Measurements from ENCODE around the gene ZMYND10. TPM values are rescaled to one million over a fixed set of nuclear protein-coding genes. Genes with fewer than 3 reads are reported as not detected.

ZMYND10 gene
- total RNA-seq, 4 donors from 2014 or later, result 0.30 to 1.7 (median 1.3) TPM; not detected in 1

DNA sequence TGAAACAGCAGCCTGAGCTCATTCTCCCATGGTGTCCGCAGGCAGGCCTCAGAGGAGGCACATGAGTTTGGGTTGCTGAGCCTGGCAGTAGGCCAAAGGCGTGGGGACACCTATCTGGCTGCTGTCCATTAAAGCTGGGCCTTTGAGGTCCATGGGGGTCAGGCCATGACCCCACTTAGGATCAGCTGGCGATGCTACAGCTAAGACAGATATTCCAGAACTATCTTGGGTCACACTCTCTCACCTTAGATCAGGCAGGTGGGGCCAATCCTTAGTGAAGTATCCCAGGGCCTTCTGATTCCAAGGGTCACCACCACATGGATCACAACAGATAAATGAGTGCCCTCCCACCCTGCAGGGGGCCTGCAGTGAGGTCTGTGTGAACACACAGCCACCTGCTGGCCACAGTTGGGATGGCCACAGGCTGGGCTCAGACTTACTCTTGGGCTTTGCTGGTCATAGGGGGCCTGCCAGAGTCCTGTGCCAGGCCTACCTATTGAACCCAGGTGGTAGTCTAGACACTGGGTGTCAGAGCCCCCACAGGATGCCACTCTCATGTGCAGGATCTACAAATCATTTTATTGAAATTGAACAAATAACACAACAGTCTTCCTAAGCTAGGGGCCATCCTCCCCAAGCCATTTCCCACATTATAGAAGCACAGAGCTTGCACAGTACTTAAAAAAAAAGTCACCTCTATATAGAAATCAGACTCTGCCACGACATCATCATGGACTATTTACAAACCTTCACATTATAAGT is 21.0 kb downstream of the ZMYND10 start:
- DNase-seq (ENCODE audit: low spot score in 2 of 2), result peak; percentile 59 to 79
- H3K27me3 ChIP-seq, result no peaks in the 10 kb centered on the region
- H3K4me1 ChIP-seq, result peaks cover 0 to 83% (median 41%) of the 10 kb centered on the region in 4 donors
- no peaks in the 10 kb centered on the region for H3K9me3 ChIP-seq
- H3K36me3 ChIP-seq, result peaks cover 0 to 29% (median 0%) of the 10 kb centered on the region in 3 donors
- WGBS, 2 donors, result 19 to 22% methylated on average over 3 to 4 of the region's 4 CpGs
- peak overlapping the region; percentile 72 to 99 (median 92) for H3K27ac ChIP-seq
- no peak overlapping the region for H3K4me3 ChIP-seq
- TF ChIP-seq, protein P1, sequence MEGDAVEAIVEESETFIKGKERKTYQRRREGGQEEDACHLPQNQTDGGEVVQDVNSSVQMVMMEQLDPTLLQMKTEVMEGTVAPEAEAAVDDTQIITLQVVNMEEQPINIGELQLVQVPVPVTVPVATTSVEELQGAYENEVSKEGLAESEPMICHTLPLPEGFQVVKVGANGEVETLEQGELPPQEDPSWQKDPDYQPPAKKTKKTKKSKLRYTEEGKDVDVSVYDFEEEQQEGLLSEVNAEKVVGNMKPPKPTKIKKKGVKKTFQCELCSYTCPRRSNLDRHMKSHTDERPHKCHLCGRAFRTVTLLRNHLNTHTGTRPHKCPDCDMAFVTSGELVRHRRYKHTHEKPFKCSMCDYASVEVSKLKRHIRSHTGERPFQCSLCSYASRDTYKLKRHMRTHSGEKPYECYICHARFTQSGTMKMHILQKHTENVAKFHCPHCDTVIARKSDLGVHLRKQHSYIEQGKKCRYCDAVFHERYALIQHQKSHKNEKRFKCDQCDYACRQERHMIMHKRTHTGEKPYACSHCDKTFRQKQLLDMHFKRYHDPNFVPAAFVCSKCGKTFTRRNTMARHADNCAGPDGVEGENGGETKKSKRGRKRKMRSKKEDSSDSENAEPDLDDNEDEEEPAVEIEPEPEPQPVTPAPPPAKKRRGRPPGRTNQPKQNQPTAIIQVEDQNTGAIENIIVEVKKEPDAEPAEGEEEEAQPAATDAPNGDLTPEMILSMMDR (IDR thresholded peaks at IDR 0.05), result peak; percentile 69 to 89 (median 80)
- no peak for TF ChIP-seq POLR2A (IDR thresholded peaks at IDR 0.05)

DNA sequence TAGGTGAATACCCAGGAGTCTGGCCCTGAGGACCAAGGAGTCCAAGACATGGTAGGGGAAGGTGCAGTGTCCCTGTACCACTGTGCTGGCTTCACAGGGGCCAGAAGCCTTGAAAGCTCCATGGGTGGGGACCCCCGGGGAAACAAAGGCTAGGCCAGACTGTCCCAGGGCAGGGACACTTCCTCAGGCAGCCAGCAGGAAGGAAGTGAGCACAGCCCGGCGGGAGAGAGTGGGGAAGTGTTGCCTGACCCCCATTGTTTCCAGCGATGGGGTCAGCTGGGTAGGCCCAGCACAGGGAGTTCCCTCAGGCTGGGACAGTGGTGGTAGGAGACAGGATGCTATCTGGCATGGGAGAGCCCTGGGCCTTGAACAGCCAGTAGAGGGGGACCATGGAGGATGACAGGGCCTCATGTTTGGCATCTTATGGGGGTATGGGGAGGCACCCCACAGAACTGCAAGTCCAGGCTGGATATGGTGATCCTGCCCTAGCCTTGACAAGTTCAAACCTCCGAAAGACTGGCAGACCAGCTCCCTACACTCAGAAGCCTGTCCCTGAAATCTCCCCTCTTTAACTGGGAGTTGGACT is 21.8 kb downstream of the ZMYND10 start:
- TF ChIP-seq POLR2A (IDR thresholded peaks at IDR 0.05), result no peak
- TF ChIP-seq, protein P1 (IDR thresholded peaks at IDR 0.05), result peak in 2 of 5 experiments; percentile 8 to 31
- peak in 1 of 2 donors; percentile 53 for TF ChIP-seq EP300 (IDR thresholded peaks at IDR 0.05)
- Histone ChIP-seq H3K27me3 (no peaks in the 10 kb centered on the region), H3K9me3 (no peaks in the 10 kb centered on the region), H3K4me1 (peaks cover 0 to 86% (median 47%) of the 10 kb centered on the region in 4 donors), H3K4me3 (no peak overlapping the region), H3K27ac (peak overlapping the region; percentile 72 to 99 (median 92)), H3K36me3 (peaks cover 0 to 32% (median 0%) of the 10 kb centered on the region in 3 donors)
- 29 to 34% methylated on average over 5 of the region's 5 CpGs for WGBS, 2 donors
- no peak for DNase-seq (ENCODE audit: low spot score in 2 of 2)

DNA sequence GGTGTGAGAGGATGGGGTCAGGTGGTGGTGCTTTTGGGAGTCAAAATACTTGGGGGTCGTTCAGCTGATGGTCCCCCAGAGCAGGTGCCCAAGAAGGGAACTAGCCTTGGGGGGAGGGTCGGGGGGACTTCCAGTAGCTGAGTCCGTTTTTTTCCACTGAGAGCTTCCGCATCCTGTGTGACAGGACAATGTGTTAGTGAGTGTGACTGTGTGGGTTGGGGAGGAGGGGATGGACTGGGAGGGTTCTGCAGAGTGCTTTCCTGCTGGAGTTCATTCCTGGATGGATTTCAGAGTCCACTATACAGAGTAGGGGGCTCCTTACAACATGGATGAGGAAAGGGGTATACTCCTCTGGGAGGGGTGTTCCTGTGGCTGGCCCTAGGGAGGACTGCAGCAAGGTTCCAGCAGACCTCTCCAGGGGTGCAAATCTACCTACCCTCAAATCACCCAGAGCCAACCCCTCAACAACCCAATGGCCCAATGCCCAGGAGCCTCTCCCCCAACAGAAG is 22.4 kb downstream of the ZMYND10 start:
- no peaks in the 10 kb centered on the region for H3K9me3 ChIP-seq
- TF ChIP-seq EP300 (IDR thresholded peaks at IDR 0.05) (no peak), POLR2A (IDR thresholded peaks at IDR 0.05) (no peak)
- TF ChIP-seq, protein P1 (IDR thresholded peaks at IDR 0.05), result no peak
- H3K4me1 ChIP-seq, result peaks cover 0 to 86% (median 48%) of the 10 kb centered on the region in 4 donors
- peak overlapping the region; percentile 72 to 99 (median 92) for H3K27ac ChIP-seq
- WGBS, 2 donors, result 30 to 33% methylated on average over 4 of the region's 4 CpGs
- H3K27me3 ChIP-seq, result no peaks in the 10 kb centered on the region
- H3K4me3 ChIP-seq, result no peak overlapping the region
- no peak for DNase-seq (ENCODE audit: low spot score in 2 of 2)
- H3K36me3 ChIP-seq, result peaks cover 0 to 38% (median 0%) of the 10 kb centered on the region in 3 donors

DNA sequence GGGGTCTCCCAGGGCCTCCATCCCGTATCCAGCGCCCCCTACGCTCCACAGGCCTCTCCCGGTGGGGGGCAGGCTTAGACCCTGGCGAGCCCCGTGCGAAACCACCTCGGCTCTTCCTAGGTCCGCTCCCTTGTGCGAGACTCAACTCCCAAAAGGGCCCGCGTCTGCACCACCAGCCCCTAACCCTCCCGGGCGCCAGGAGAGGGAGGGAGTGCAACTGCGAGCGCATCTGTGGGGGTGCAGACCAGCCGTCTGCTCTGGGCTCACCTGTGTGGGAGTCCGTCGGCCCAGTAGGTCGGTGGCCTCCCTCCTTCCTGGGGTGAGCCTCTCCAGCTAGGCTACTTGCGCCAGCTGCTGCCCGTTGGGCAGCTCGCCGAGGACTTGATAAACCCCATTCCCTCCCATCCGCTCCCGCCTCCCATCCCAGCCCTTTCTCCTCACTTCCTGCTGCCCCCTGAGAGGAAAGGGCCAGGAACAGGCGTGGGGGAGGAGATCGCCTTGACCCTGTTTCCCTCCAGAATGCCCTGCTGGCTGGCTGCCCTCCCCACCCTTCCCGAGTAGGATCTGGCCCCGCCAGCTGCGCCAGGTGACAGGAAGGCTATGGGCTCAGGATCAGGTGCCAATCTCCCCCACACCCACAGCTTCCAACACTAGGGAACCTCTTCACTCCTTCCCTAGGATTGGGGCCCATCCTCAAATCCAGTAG is 23.0 kb downstream of the ZMYND10 start, which contains the start of gene HYAL2:
TSS of gene HYAL2 (minus strand) at position 360 of the 706 bp plus-strand sequence. CDS start 2,256 bp downstream, outside the sequence.
- WGBS, 2 donors, result 18 to 40% methylated on average over 15 to 28 of the region's 31 CpGs

More for the DNA sequence above, 23.0 kb downstream of the ZMYND10 start, which contains the start of gene HYAL2:
- H3K9me3 ChIP-seq, result no peaks in the 10 kb centered on the region
- peaks cover 0 to 90% (median 53%) of the 10 kb centered on the region in 4 donors for H3K4me1 ChIP-seq
- peak within 1 kb of the TSS; percentile 72 to 99 (median 92) for H3K27ac ChIP-seq
- H3K36me3 ChIP-seq, result peaks cover 0 to 43% (median 0%) of the 10 kb centered on the region in 3 donors
- no peak for DNase-seq (ENCODE audit: low spot score in 2 of 2)
- TF ChIP-seq, protein P1 (IDR thresholded peaks at IDR 0.05), result no peak
- TF ChIP-seq EP300 (IDR thresholded peaks at IDR 0.05) (peak; percentile 22 to 68), POLR2A (IDR thresholded peaks at IDR 0.05) (no peak)
- H3K27me3 ChIP-seq, result no peaks in the 10 kb centered on the region
- H3K4me3 ChIP-seq, result peak within 1 kb of the TSS; percentile 63 to 79 (median 66)
